Activated CD8-positive, alpha-beta T cell treated with anti-CD3 and anti-CD28 coated beads for 36 hours (primary cell): Measurements from ENCODE around the gene PTMS. TPM values are rescaled to one million over a fixed set of nuclear protein-coding genes. Genes with fewer than 3 reads are reported as not detected.

Source experiments
- ATAC-seq: fragments of 200-7000 bp; cut with Tn5 transposase; one replicate; pipeline ENCODE4 v1.10.0; 2021; ENCODE audit warnings: mild to moderate bottlenecking, moderate library complexity
- CTCF ChIA-PET: fragments of 350-600 bp; sonication (Branson Sonifier 250); formaldehyde crosslinking; loops from one replicate; lab custom pipeline; 2021; ENCODE audit warnings: antibody characterized with exemption; lab: Charles Lee
- POLR2A ChIA-PET: fragments of 350-600 bp; sonication (Branson Sonifier 250); formaldehyde crosslinking; loops from one replicate; lab custom pipeline; 2021; ENCODE audit warnings: antibody characterized with exemption; lab: Charles Lee
- DNase-seq: peaks from one replicate; pipeline ENCODE4 v3.0.0-alpha.2; 2020
- H3K27ac Mint-ChIP-seq: one replicate; pipeline ENCODE4 v1.8.0; 2021; ENCODE audit warnings: mild to moderate bottlenecking, mixed read lengths
- H3K27me3 Mint-ChIP-seq: one replicate; pipeline ENCODE4 v1.8.0; 2021; ENCODE audit warnings: mixed read lengths
- H3K36me3 Mint-ChIP-seq: one replicate; pipeline ENCODE4 v1.8.0; 2021; ENCODE audit warnings: low read depth, mixed read lengths
- H3K4me1 Mint-ChIP-seq: one replicate; pipeline ENCODE4 v1.8.0; 2021; ENCODE audit warnings: low read depth, mixed read lengths
- H3K4me3 Mint-ChIP-seq: one replicate; pipeline ENCODE4 v1.8.0; 2021; ENCODE audit warnings: mild to moderate bottlenecking, moderate library complexity, mixed read lengths
- H3K9me3 Mint-ChIP-seq: one replicate; pipeline ENCODE4 v1.8.0; 2021; ENCODE audit warnings: mixed read lengths
- intact Hi-C: fragments of 100-400 bp; cut with micrococcal nuclease; formaldehyde crosslinking; loops from one replicate; pipeline ENCODE4 v1.10.0; 2022
- total RNA-seq, 2 experiments: library from RNA; stranded (reverse); gene quantifications; one replicate each; pipeline ENCODE4 v1.2.3, GENCODE V29; 2021
- TF ChIP-seq, protein P1 (sequence below): fragments of 200-600 bp; IDR thresholded peaks from one replicate; pipeline ENCODE4 v1.8.0; 2022; ENCODE audit warnings: antibody characterized with exemption, mild to moderate bottlenecking

PTMS gene, protein sequence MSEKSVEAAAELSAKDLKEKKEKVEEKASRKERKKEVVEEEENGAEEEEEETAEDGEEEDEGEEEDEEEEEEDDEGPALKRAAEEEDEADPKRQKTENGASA
- total RNA-seq = 10 to 100 TPM; 78.6 TPM

DNA sequence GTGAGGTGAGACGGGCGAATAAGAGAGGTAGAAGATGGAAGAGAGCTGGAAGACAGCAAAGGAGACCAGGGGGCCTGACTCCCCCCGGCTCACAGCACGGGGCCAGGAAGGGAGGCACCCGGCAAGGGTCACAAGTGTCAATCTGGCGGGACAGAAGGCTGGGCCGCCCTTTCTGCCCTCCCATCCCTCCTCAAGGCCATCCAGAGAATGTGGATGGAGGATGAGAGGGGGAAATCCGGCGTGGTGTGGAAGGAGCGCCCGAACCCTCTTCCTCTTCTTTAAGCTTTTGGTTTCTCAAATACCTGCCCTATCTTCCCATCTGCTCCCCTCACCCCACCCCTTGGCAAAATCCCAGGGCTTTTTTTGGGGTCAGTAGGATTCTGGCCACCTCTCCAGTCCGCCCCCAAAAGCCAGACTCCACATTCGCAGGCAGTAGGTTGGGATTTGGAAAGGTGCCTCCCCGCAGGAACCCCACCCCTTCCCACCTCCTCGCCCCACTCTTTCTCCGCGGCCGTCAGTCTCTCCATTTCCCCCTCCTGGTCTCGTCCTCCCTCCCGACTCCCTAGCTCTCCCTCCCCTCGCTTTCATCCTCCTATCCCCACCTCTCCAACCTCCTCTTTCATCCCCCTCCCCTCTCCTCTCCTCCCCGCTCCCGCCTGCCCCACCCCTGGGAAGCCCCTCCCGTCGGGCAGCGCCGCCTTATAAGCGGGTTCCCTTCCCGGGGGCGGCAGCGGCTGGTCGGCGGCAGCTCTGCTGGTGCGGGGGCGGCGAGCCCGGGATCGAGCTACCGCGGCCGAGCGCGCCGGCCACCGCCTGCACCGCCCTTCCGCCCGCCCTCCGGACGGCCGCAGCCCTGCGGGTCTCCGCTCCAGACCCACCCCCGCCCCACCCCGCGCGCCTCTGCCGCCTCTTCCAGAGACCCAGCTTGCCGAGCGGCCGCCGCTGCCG is at the start of gene PTMS:
Gene PTMS, plus strand, starts transcription at position 730 of the 948 bp plus-strand sequence. CDS start 343 bp downstream, outside the sequence.
- ChIA-PET CTCF (interaction anchor here (0.6 to 6.2 kb wide), 33 partner anchors 8 to 417 kb away, joined by 3 to 89 read pairs (median 4); partner anchors contain the start of genes CD4, COPS7A, GPR162 and MLF2), POLR2A (interaction anchor here (0.8 to 4.9 kb wide), 10 partner anchors 8 to 101 kb away, joined by 3 to 31 read pairs (median 4); partner anchors contain the start of genes MLF2 and TPI1)
- intact Hi-C loops = no loop called here
- Mint-ChIP-seq H3K27me3 (peaks cover 32% of the 10 kb centered on the region), H3K4me1 (peaks cover 37% of the 10 kb centered on the region), H3K36me3 (peaks cover 15% of the 10 kb centered on the region), H3K27ac (peak within 1 kb of the TSS; percentile 64), H3K9me3 (no peaks in the 10 kb centered on the region), H3K4me3 (peak within 1 kb of the TSS; percentile 71)
- DNase-seq = no peak
- ATAC-seq = no peak
- TF ChIP-seq, protein P1, sequence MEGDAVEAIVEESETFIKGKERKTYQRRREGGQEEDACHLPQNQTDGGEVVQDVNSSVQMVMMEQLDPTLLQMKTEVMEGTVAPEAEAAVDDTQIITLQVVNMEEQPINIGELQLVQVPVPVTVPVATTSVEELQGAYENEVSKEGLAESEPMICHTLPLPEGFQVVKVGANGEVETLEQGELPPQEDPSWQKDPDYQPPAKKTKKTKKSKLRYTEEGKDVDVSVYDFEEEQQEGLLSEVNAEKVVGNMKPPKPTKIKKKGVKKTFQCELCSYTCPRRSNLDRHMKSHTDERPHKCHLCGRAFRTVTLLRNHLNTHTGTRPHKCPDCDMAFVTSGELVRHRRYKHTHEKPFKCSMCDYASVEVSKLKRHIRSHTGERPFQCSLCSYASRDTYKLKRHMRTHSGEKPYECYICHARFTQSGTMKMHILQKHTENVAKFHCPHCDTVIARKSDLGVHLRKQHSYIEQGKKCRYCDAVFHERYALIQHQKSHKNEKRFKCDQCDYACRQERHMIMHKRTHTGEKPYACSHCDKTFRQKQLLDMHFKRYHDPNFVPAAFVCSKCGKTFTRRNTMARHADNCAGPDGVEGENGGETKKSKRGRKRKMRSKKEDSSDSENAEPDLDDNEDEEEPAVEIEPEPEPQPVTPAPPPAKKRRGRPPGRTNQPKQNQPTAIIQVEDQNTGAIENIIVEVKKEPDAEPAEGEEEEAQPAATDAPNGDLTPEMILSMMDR = no peak

DNA sequence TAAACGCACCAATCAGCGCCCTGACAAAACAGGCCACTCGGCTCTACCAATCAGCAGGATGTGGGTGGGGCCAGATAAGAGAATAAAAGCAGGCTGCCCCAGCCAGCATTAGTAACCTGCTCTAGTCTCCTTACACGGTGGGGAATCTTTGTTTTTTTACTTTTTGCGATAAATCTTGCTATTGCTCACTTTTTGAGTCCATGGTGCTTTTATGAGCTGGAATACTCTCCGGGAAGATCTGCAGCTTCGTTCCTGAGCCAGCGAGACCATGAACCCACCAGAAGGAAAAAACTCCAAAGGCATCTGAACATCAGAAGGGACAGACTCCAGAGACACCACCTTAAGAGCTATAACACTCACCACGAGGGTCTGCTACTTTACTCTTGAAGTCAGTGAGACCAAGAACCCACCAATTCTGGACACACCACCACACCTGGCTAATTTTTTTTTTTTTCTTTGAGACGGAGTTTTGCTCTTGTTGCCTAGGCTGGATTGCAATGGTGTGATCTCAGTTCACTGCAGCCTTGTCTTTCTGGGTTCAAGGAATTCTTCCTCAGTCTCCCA is 49.2 kb upstream of the PTMS start:
- intact Hi-C loops = no loop called here
- TF ChIP-seq, protein P1 = no peak
- CTCF ChIA-PET = interaction anchor here (1.0 kb wide), 1 partner anchor 36 kb away, joined by 3 read pairs; the partner anchor contains the start of gene MLF2
- ATAC-seq (no peak), DNase-seq (no peak)
- Mint-ChIP-seq H3K4me1 (peaks cover 2% of the 10 kb centered on the region), H3K27me3 (no peaks in the 10 kb centered on the region), H3K4me3 (no peak overlapping the region), H3K27ac (no peak overlapping the region), H3K36me3 (no peaks in the 10 kb centered on the region), H3K9me3 (no peaks in the 10 kb centered on the region)
- POLR2A ChIA-PET = interaction anchor here (0.6 to 1.4 kb wide), 3 partner anchors 36 to 185 kb away, joined by 3 to 5 read pairs (median 3); partner anchors contain the start of gene MLF2

DNA sequence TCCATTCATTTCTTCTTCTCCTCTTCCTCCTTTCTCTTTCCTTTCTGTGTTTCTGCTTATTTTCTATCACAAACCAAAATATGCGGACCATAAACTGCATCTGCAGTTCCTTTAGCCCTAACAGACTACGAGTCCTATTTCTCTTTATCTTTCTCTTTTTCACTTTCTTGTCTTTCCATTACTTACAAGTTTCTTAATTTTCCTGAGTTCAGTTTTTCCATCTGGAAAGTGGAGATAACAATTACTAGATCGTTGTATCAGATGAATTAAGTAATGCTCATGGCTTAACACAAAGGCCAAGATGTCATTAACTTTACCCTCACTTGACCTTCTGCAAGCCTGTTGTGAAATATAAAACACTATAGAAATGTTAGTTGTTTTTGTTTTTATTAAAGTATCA is 43.3 kb upstream of the PTMS start:
- intact Hi-C loops = no loop called here
- peak overlapping the region; percentile 85 for H3K4me3 Mint-ChIP-seq
- POLR2A ChIA-PET = interaction anchor here (0.7 to 2.5 kb wide), 8 partner anchors 13 to 129 kb away, joined by 3 to 22 read pairs (median 6); partner anchors contain the start of genes CDCA3, LAG3, MLF2 and USP5
- peaks cover 10% of the 10 kb centered on the region for H3K36me3 Mint-ChIP-seq
- TF ChIP-seq, protein P1 = no peak
- CTCF ChIA-PET = interaction anchor here (0.9 to 2.8 kb wide), 18 partner anchors 9 to 129 kb away, joined by 3 to 33 read pairs (median 7); partner anchors contain the start of genes CDCA3, MLF2, PTMS and USP5
- DNase-seq (no peak), ATAC-seq (no peak)
- no peaks in the 10 kb centered on the region for H3K9me3 Mint-ChIP-seq
- no peaks in the 10 kb centered on the region for H3K27me3 Mint-ChIP-seq
- peak overlapping the region; percentile 97 for H3K27ac Mint-ChIP-seq
- H3K4me1 Mint-ChIP-seq = peaks cover 24% of the 10 kb centered on the region

DNA sequence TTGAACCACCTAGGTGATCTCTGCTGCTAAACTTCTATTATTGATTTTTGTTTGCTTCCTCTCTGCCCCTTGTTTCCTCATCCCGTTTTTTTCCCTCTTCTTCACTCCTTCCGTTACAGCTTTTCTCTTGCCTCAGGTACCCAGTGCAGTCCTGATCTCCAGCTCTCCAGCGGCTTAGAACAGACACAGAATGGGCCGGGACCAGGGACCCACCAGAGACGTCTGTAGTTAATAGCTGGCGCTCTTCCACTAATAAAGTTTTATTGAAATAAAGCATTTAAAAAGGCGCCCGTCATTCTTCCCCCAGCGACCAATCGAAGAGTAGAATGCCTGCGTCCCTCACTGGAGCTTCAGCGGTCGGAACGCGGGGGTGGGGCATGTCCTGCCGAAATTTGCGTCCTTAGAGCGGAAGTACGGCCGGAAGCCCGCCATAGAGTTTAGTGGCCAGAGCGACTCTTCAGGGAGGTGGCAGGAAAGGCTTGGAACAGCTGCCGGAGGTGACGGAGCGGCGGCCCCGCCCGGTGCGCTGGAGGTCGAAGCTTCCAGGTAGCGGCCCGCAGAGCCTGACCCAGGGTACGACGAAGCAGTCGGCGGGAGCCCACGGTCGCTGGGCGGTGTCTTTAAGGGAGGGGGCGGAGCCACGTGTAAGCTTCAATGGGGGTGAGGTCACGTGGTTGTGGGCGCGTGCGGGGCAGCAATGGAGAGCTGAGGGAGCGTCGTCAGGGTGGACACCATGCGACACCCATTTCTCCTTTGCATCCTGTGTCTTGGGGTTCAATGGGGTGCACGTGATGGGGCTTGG is 42.4 kb upstream of the PTMS start, which contains the start of gene COPS7A:
Gene COPS7A, plus strand, starts transcription at position 440 of the 802 bp plus-strand sequence. CDS start 611 bp downstream, outside the sequence.
- H3K4me1 Mint-ChIP-seq = peaks cover 24% of the 10 kb centered on the region
- TF ChIP-seq, protein P1 = no peak
- DNase-seq (peak; percentile 100), ATAC-seq (peak; percentile 94)
- no peaks in the 10 kb centered on the region for H3K9me3 Mint-ChIP-seq
- H3K36me3 Mint-ChIP-seq = peaks cover 11% of the 10 kb centered on the region
- POLR2A ChIA-PET = interaction anchor here (0.6 to 2.5 kb wide), 26 partner anchors 9 to 220 kb away, joined by 3 to 22 read pairs (median 5); partner anchors contain the start of genes C12orf57, CDCA3, LAG3 and MLF2
- peak within 1 kb of the TSS; percentile 97 for H3K27ac Mint-ChIP-seq
- H3K4me3 Mint-ChIP-seq = peak within 1 kb of the TSS; percentile 85
- H3K27me3 Mint-ChIP-seq = no peaks in the 10 kb centered on the region
- intact Hi-C loops = no loop called here
- CTCF ChIA-PET = interaction anchor here (0.8 to 2.8 kb wide), 34 partner anchors 9 to 299 kb away, joined by 3 to 33 read pairs (median 4); partner anchors contain the start of genes CDCA3, MLF2, PTMS and SPSB2
